Heart right ventricle (tissue), 16 donors: ENCODE results near the gene WNK3. TPM values are rescaled to one million over a fixed set of nuclear protein-coding genes. Genes with fewer than 3 reads are reported as not detected.
A peak's percentile ranks its signal among the peaks of the same experiment; 100 is the strongest.

ENCODE experiments used
- ATAC-seq, 8 donors: fragments of 200-7000 bp; cut with Tn5 transposase; one replicate each; pipeline ENCODE4 v1.9.1; 2020; ENCODE audit warnings: mild to moderate bottlenecking in 8 of 8, moderate library complexity in 8 of 8, moderate number of reproducible peaks in 1 of 8
- DNase-seq, 2 donors: peaks; one replicate each; pipeline ENCODE4 v3.0.0-alpha.2; 2020
- H3K27ac ChIP-seq, 10 donors: fragments of 200-600 bp; sonication (generic) in 2 of 10; one replicate each; pipeline versions ENCODE4 v1.5.0 to v1.8.0; 2020 to 2022; ENCODE audit warnings: mild to moderate bottlenecking in 3 of 10
- H3K27me3 ChIP-seq, 7 donors: fragments of 200-600 bp; one replicate each; pipeline ENCODE4 v1.8.0; 2021 to 2022; ENCODE audit warnings: mild to moderate bottlenecking in 2 of 7
- H3K36me3 ChIP-seq, 9 donors: fragments of 200-600 bp; sonication (generic) in 1 of 9; one replicate each; pipeline versions ENCODE4 v1.5.0 to v1.8.0; 2020 to 2022; ENCODE audit warnings: mild to moderate bottlenecking in 2 of 9
- H3K4me1 ChIP-seq, 9 donors: fragments of 200-600 bp; sonication (generic) in 1 of 9; one replicate each; pipeline versions ENCODE4 v1.5.0 to v1.8.0; 2020 to 2022; ENCODE audit warnings: mild to moderate bottlenecking in 4 of 9
- H3K4me3 ChIP-seq, 10 donors: fragments of 200-600 bp; sonication (generic) in 2 of 10; one replicate each; pipeline versions ENCODE4 v1.5.0 to v1.8.0; 2020 to 2022; ENCODE audit warnings: mild to moderate bottlenecking in 7 of 10, moderate library complexity in 2 of 10
- H3K9me3 ChIP-seq, 11 donors: fragments of 200-600 bp in 10 of 11; sonication (generic) in 2 of 11; one replicate each; pipeline versions ENCODE4 v1.5.0 to v1.8.0; 2013 to 2022; ENCODE audit warnings: mild to moderate bottlenecking in 2 of 11, control low read depth in 1 of 11, moderate library complexity in 1 of 11
- CTCF ChIP-seq, 9 donors: fragments of 200-600 bp; sonication (generic) in 2 of 9; IDR thresholded peaks; one replicate each; pipeline versions ENCODE4 v1.5.0 to v1.8.0; 2021 to 2022; ENCODE audit warnings: antibody characterized with exemption in 9 of 9, mild to moderate bottlenecking in 5 of 9, moderate library complexity in 1 of 9
- WGBS, 2 donors: extraction: QIAGEN DNeasy Blood & Tissue Kit; methylation state at CpG; one replicate each; pipeline ENCODE4 v1.1.7; 2013; ENCODE audit warnings: inconsistent platforms in 1 of 2; 5-methylcytosine and 5-hydroxymethylcytosine counted together
- intact Hi-C, 10 donors: fragments of 100-400 bp; cut with DNase I; formaldehyde crosslinking; loops; one replicate each; pipeline versions ENCODE4 v1.11.1 to v1.14.2; 2022
- polyA plus RNA-seq, 2 donors: library from polyadenylated mRNA; stranded (reverse); fragments of 200-250 nt; gene quantifications; one replicate each; pipeline ENCODE4 v1.2.3, GENCODE V29; 2013
- total RNA-seq, 10 donors: library from RNA; stranded (reverse); fragmentation: NEBNext Ultra II Directional in 3 of 10; extraction: Animal tissue kit (Norgen Biotek cat#: 25700) in 3 of 10; gene quantifications; one replicate each; pipeline versions ENCODE4 v1.2.1 to v1.2.4, GENCODE V29; 2021 to 2023
- donor health status: Arrhythmogenic right ventricular cardiomyopathy.
- donor health status: ischemic (EF 13 %, LVEDD 7.1; RV severe dilation, severe dysfunction).
- donor health status: healthy with polysubstance abuse.
- donor health status: DM: no; HTN: yes; CAD: no.
- donor health status: DM: no; HTN: no; CAD: no.
- donor health status: ischemic (EF 25% LVEDD 6.9; RV normal size, moderate dysfunction).
- donor health status: ischemic (EF 25% LVEDD 5.7; RV mildly dilated, moderate dysfunction).
- donor health status: healthy.
- donor health status: DM: yes; HTN: yes; CAD: no.
- donor health status: Ischemic cardiomyopathy.
- donor health status: ischemic (EF 35%, LVEDD 5.7; RV mildly dilated, moderate dysfunction).
- donor health status: nonischemic (EF 11% LVEDD 7.7; RV severe dilation, severe dysfunction).
- donor health status: DM: yes; HTN: yes; CAD: no.
- donor health status: PGD.
- donor health status: ischemic (EF 29% LVEDD 5.4; RV normal size, mild dysfunction).
- donor health status: nonischemic (EF 23%, LVEDD 6.1; RV moderate dilation, normal function).

The WNK3 gene
- total and polyA plus RNA-seq, 12 donors = 0.19 to 2.3 (median 0.36) TPM

GRCh38 chrX:54280466-54280865 is 77.4 kb downstream of the WNK3 start:
- no peak overlapping the region for H3K27ac ChIP-seq

GRCh38 chrX:54271664-54272063 is 86.2 kb downstream of the WNK3 start:
- Histone ChIP-seq H3K4me3 (no peak overlapping the region), H3K27me3 (peaks cover 0 to 34% (median 0%) of the 10 kb centered on the region in 7 donors), H3K9me3 (no peaks in the 10 kb centered on the region), H3K36me3 (no peaks in the 10 kb centered on the region), H3K4me1 (no peaks in the 10 kb centered on the region), H3K27ac (no peak overlapping the region)
- 81 to 90% methylated on average over 2 of the region's 2 CpGs for WGBS, 2 donors
- DNase-seq = no peak
- ATAC-seq = no peak
- no peak for TF ChIP-seq CTCF (IDR thresholded peaks at IDR 0.05)
- intact Hi-C loops = no loop called here

More at GRCh38 chrX:54280466-54280865, 77.4 kb downstream of the WNK3 start:
- H3K36me3 ChIP-seq = no peaks in the 10 kb centered on the region
- intact Hi-C loops = no loop called here
- H3K4me1 ChIP-seq = no peaks in the 10 kb centered on the region
- no peaks in the 10 kb centered on the region for H3K9me3 ChIP-seq
- ATAC-seq (no peak), DNase-seq (no peak)
- H3K27me3 ChIP-seq = peaks cover 0 to 4% (median 0%) of the 10 kb centered on the region in 7 donors
- TF ChIP-seq CTCF (IDR thresholded peaks at IDR 0.05) = no peak
- no peak overlapping the region for H3K4me3 ChIP-seq
- WGBS, 2 donors = 92 to 100% methylated on average over 1 of the region's 1 CpG

- TF ChIP-seq CTCF (IDR thresholded peaks at IDR 0.05) = peak in 7 of 9 donors; percentile 10 to 51 (median 24)
- DNase-seq (no peak), ATAC-seq (peak in 2 of 8 donors; percentile 44 to 52)
- Histone ChIP-seq H3K4me3 (no peak overlapping the region), H3K36me3 (no peaks in the 10 kb centered on the region), H3K27me3 (peaks cover 0 to 21% (median 0%) of the 10 kb centered on the region in 7 donors), H3K9me3 (no peaks in the 10 kb centered on the region), H3K27ac (no peak overlapping the region), H3K4me1 (no peaks in the 10 kb centered on the region)
- intact Hi-C loops = no loop called here
- 69 to 88% methylated on average over 1 of the region's 1 CpG for WGBS, 2 donors
Observed at GRCh38 chrX:54248309-54248708, 109.5 kb downstream of the WNK3 start.

- Histone ChIP-seq H3K4me1 (no peaks in the 10 kb centered on the region), H3K4me3 (no peak overlapping the region), H3K27me3 (peaks cover 0 to 21% (median 0%) of the 10 kb centered on the region in 7 donors), H3K27ac (no peak overlapping the region), H3K9me3 (no peaks in the 10 kb centered on the region), H3K36me3 (no peaks in the 10 kb centered on the region)
- DNase-seq (no peak), ATAC-seq (no peak)
- TF ChIP-seq CTCF (IDR thresholded peaks at IDR 0.05) = no peak
- intact Hi-C loops = no loop called here
Observed at GRCh38 chrX:54246866-54247265, 111.0 kb downstream of the WNK3 start.
